Astrocyte (in vitro differentiated cells and primary cell): Measurements from ENCODE around the gene CES2. TPM values are rescaled to one million over a fixed set of nuclear protein-coding genes. Genes with fewer than 3 reads are reported as not detected.
"Not testable (repeated sequence)": the region's sequence is repeated elsewhere in the genome, so short reads cannot be mapped to it uniquely, and the experiment has no call there.

Experiments
- DNase-seq: peaks from one replicate; pipeline ENCODE4 v3.0.0-alpha.2; 2010; ENCODE audit warnings: low read depth
- FAIRE-seq: peaks from 2 replicates; lab custom pipeline; 2011; peaks lifted over from hg19 to GRCh38; lab: Jason Lieb, UNC
- H2AFZ ChIP-seq: 2 replicates; pipeline ENCODE4 v1.6.0; 2012; ENCODE audit warnings: low read depth, low read length, inconsistent platforms
- H3K27ac ChIP-seq: 2 replicates; pipeline ENCODE4 v1.5.1; 2011; ENCODE audit warnings: low read depth, low read length, inconsistent platforms
- H3K27me3 ChIP-seq: 2 replicates; pipeline ENCODE4 v1.6.0; 2011; ENCODE audit warnings: low read length, inconsistent platforms; ENCODE audit not compliant: insufficient read depth
- H3K36me3 ChIP-seq: 2 replicates; pipeline ENCODE4 v1.5.1; 2011; ENCODE audit warnings: low read length, inconsistent platforms; ENCODE audit not compliant: insufficient read depth
- H3K4me1 ChIP-seq: 2 replicates; pipeline ENCODE4 v1.5.1; 2011; ENCODE audit warnings: low read length, inconsistent platforms; ENCODE audit not compliant: insufficient read depth
- H3K4me2 ChIP-seq: 2 replicates; pipeline ENCODE4 v1.6.0; 2012; ENCODE audit warnings: low read length, inconsistent platforms
- H3K4me3 ChIP-seq: 2 replicates; pipeline ENCODE4 v1.5.1; 2011; ENCODE audit warnings: low read depth, mild to moderate bottlenecking, low read length, inconsistent platforms; ENCODE audit not compliant: insufficient read depth
- H3K79me2 ChIP-seq: 2 replicates; pipeline ENCODE4 v1.6.0; 2012; ENCODE audit warnings: mild to moderate bottlenecking, low read length, inconsistent platforms; ENCODE audit not compliant: insufficient read depth
- H3K9ac ChIP-seq: 2 replicates; pipeline ENCODE4 v1.6.0; 2012; ENCODE audit warnings: mild to moderate bottlenecking, low read length, inconsistent platforms
- H3K9me3 ChIP-seq: 2 replicates; pipeline ENCODE4 v1.5.1; 2012; ENCODE audit warnings: low read depth, mild to moderate bottlenecking, low read length, inconsistent platforms; ENCODE audit not compliant: insufficient read depth
- H4K20me1 ChIP-seq: 2 replicates; pipeline ENCODE4 v1.6.0; 2012; ENCODE audit warnings: low read length, inconsistent platforms; ENCODE audit not compliant: insufficient read depth
- H3K27ac Mint-ChIP-seq: one replicate; pipeline ENCODE4 v1.8.0; 2021; ENCODE audit warnings: mild to moderate bottlenecking, mixed read lengths; ENCODE audit not compliant: unreplicated experiment
- H3K27me3 Mint-ChIP-seq: one replicate; pipeline ENCODE4 v1.8.0; 2021; ENCODE audit warnings: low read depth, mixed read lengths; ENCODE audit not compliant: unreplicated experiment
- H3K36me3 Mint-ChIP-seq: one replicate; pipeline ENCODE4 v1.8.0; 2021; ENCODE audit warnings: low read depth, mixed read lengths; ENCODE audit not compliant: unreplicated experiment
- H3K4me1 Mint-ChIP-seq: one replicate; pipeline ENCODE4 v1.8.0; 2021; ENCODE audit warnings: low read depth, mixed read lengths; ENCODE audit not compliant: unreplicated experiment
- H3K4me3 Mint-ChIP-seq: one replicate; pipeline ENCODE4 v1.8.0; 2021; ENCODE audit warnings: mild to moderate bottlenecking, moderate library complexity, mixed read lengths; ENCODE audit not compliant: unreplicated experiment
- H3K9me3 Mint-ChIP-seq: one replicate; pipeline ENCODE4 v1.8.0; 2021; ENCODE audit warnings: mild to moderate bottlenecking, mixed read lengths; ENCODE audit not compliant: unreplicated experiment
- total RNA-seq: library from RNA; stranded (reverse); gene quantifications from 2 replicates; pipeline ENCODE4 v1.2.1, GENCODE V29; 2021

The CES2 gene
- total RNA-seq, 1 donor from 2014 or later, result 28.8 TPM

GRCh38 chr16:66993558-66993957 is 58.2 kb downstream of the CES2 start:
- H3K27ac Mint-ChIP-seq, H3K4me3 ChIP-seq, H3K27me3 ChIP-seq, H3K9me3 ChIP-seq, H4K20me1 ChIP-seq, H3K4me1 Mint-ChIP-seq, H3K36me3 Mint-ChIP-seq, H3K4me1 ChIP-seq, H3K4me2 ChIP-seq, DNase-seq, H3K79me2 ChIP-seq, H3K9me3 Mint-ChIP-seq, H3K36me3 ChIP-seq, H3K9ac ChIP-seq, FAIRE-seq, H3K27ac ChIP-seq, H3K4me3 Mint-ChIP-seq, H2AFZ ChIP-seq: not testable (repeated sequence)
- peaks cover 23% of the 10 kb centered on the region for H3K27me3 Mint-ChIP-seq

Other genes with a start within 250 kb of the CES2 start
- 20.2 and 20.9 TPM in 2 replicates for gene CMTM4, start 238.8 kb upstream of the CES2 start, total RNA-seq
- gene DYNC1LI2, start 183.9 kb upstream of the CES2 start, total RNA-seq, result 133 and 150 TPM in 2 replicates
- gene TERB1, start 133.9 kb upstream of the CES2 start, total RNA-seq, result 0.16 and 0.50 TPM in 2 replicates
- gene NAE1, start 104.5 kb upstream of the CES2 start, total RNA-seq, result 55.0 and 65.0 TPM in 2 replicates
- gene CA7, start 91.1 kb upstream of the CES2 start, total RNA-seq, result not detected in 2 replicates
- 12.1 and 16.8 TPM in 2 replicates for gene PDP2, start 55.0 kb upstream of the CES2 start, total RNA-seq
- not detected in 2 replicates for gene CDH16, start 16.6 kb upstream of the CES2 start, total RNA-seq
- gene RRAD, start 10.0 kb upstream of the CES2 start, total RNA-seq, result 10.2 and 12.1 TPM in 2 replicates
- 69.5 and 75.6 TPM in 2 replicates for gene CIAO2B, start 1.1 kb upstream of the CES2 start, total RNA-seq
- gene CES3, start 25.8 kb downstream of the CES2 start, total RNA-seq, result 0.77 and 1.5 TPM in 2 replicates
- gene CES4A, start 53.1 kb downstream of the CES2 start, total RNA-seq, result 1.2 TPM in 2 replicates
- 94.8 and 104 TPM in 2 replicates for gene CBFB, start 93.6 kb downstream of the CES2 start, total RNA-seq
- gene PHAF1, start 174.4 kb downstream of the CES2 start, total RNA-seq, result 16.1 and 17.1 TPM in 2 replicates
- gene B3GNT9, start 215.5 kb downstream of the CES2 start, total RNA-seq, result 7.6 and 9.4 TPM in 2 replicates
- 10.1 and 11.0 TPM in 2 replicates for gene TRADD, start 224.4 kb downstream of the CES2 start, total RNA-seq
- gene FBXL8, start 224.4 kb downstream of the CES2 start, total RNA-seq, result 5.6 and 6.8 TPM in 2 replicates
- gene HSF4, start 229.2 kb downstream of the CES2 start, total RNA-seq, result 4.4 and 4.5 TPM in 2 replicates
- 9.5 and 10.9 TPM in 2 replicates for gene NOL3, start 235.0 kb downstream of the CES2 start, total RNA-seq
- gene MATCAP1, start 248.4 kb downstream of the CES2 start, total RNA-seq, result 26.1 TPM in 2 replicates